HG03342 (cell line): Measurements from ENCODE around the gene TAF3.

Experiments
- ATAC-seq: cut with Tn5 transposase; IDR thresholded peaks from one replicate; pipeline ENCODE4 v1.9.1; 2021; ENCODE audit warnings: mild to moderate bottlenecking, moderate library complexity; ENCODE audit not compliant: unreplicated experiment

The TAF3 gene

DNA sequence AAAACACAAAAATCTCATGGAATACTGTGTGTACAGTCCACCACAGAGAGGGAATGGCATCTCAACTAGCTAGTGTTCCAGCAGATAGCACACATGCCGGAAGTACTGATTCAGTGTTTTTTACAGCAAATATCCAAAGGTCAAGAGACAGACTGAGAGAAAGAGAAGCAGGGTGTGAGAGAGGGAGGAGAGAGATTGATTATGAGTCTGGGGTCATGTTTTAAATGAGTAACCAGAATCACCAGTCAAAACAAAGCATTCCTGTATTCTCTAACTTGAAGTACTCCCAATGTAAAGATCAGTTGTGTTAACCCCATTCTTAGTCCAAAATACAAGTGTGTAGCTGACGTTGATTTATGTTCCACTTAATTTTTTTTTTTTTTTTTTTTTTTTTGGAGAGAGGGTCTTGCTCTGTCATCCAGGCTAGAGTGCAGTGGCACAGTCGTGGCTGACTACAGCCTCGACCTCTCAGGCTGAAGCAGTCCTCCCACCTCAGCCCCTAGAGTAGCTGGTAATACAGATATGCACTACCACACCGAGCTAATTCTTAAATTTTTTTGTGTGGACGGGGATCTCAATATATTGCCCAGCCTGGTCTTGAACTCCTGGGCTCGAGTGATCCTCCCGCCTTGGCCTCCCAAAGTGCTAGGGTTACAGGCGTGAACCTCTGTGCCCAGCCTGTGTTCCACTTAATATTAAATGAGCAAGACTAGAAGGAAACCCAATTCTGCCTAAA, 114.2 kb downstream of the TAF3 start:
- no peak for ATAC-seq

DNA sequence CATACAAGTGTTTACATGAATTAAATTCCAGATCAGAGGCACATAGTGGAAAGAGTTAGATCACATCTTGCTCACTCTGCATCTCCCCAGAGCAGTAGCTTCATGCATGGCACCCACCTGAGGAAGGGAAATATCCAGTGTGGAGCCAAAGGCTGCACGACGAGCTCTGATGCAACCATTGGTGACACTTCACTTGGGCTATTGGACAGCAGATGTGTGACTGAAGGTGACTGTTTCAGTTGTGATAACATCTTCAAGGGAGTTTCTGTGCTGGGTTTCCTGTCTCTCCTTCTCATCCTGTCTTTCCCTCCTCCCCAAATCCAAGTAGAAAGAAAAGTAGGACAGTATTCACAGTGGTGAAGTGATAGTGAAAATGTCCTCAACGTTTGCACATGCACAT, 115.0 kb downstream of the TAF3 start:
- ATAC-seq: no peak

GRCh38 chr10:7933757-7934156, 115.5 kb downstream of the TAF3 start:
- no peak for ATAC-seq

DNA sequence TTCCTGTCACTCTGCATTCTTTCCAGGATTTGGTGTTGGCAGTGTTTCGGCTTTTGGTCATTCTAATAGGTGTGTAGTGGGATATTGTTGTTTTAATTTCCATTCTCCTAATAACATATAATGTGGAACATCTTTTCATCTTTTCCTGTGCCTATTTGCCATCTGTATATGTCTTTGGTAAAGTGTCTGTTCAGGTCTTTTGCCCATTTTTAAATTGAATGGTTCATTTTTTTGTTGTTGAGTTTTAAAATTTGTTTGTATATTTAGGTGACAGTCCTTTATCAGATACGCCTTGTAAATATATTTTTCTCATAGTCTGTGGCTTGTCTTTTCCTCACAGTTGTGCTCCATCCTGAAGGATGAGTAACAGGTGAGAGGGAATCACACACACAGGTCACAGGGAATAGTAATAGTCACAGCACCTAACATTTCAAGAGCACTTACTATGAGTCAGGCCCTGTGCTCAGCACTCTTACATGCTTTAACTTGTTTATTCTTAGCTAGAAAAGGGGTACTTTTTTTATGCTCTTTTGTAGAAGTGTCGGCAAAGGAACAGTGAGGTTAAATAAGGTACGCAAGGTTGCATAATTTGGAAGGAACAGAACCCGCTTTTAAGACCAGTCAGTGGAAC, 119.1 kb downstream of the TAF3 start:
- ATAC-seq: no peak

- ATAC-seq: no peak
Measured at GRCh38 chr10:7941576-7941975, 123.3 kb downstream of the TAF3 start.

DNA sequence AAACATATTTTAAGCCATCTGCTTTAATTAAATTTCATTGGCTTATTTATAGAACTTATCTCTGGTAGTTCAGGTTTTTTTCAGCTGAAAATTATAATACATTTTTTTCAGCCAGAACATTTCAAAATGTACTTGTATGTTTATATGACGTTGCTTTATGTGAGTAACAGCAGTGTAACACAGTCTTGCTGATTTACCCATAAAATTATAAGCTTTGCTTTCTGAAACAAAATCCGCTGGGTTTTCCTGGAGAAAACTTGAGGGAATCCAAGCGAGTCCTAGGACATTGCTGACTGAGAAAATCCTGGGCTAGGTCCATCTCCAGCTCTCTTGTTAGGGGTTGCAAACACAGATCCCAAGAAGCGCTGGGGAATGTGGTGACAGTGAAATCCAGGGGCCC, 124.0 kb downstream of the TAF3 start:
- no peak for ATAC-seq

DNA sequence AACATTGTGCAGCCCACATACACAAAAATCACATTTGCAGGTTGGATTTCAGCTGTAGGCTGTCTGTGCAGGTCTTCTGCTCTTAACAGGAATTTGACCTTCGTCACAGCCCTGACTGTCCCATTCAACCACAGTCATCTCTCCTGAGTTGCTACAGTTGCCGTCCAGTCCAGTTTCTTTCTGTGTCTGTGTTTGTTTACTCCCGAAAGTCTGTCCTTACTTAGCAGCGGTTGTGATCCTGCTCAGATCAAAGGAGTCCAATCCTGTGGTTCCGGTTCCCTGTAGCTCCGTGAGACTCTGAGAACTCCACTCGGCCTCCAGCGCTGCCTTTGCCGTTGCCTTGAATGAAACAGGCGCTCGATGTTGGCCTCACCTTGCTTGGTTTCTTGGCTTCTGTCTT, 124.6 kb downstream of the TAF3 start:
- ATAC-seq: no peak

GRCh38 chr10:7944215-7944480, 125.8 kb downstream of the TAF3 start:
- ATAC-seq: no peak

DNA sequence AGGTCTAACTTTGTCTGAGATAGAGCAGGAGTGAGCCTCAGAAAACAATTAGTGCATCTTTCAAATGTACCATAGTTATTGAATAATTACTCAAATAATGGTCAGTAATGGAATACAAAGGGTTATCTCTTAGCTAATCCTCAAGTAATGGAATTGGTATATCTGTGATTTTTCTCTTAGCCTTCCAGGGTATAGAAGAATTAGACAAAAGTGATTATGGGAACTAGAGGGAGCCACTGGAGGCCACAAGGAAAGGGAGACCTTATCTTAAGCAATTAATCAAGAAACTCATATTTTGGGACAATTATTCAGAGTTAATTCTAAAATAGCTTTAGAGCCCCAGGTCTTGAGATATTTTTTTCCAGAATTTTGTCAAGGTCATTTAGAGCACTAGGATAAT, 126.2 kb downstream of the TAF3 start:
- no peak for ATAC-seq

DNA sequence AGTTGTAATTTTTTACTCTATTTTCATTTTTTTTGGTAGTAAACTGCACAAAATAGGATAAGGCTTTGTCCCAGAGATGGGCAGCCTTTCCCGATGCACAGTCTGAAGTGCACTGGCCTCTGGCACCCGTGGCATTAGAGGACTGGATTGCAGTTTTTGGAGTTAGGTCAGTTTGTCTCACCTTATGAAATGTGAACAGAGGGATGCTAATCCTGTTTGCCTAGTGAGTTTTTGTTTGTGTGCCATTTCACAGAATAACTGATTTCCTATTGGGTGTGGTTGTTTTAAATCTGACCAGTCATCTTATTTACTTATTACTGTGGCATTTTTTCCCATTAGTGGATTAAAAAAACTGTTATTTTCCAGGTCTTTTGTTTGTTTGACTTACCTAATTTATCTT, 126.7 kb downstream of the TAF3 start:
- ATAC-seq: no peak

DNA sequence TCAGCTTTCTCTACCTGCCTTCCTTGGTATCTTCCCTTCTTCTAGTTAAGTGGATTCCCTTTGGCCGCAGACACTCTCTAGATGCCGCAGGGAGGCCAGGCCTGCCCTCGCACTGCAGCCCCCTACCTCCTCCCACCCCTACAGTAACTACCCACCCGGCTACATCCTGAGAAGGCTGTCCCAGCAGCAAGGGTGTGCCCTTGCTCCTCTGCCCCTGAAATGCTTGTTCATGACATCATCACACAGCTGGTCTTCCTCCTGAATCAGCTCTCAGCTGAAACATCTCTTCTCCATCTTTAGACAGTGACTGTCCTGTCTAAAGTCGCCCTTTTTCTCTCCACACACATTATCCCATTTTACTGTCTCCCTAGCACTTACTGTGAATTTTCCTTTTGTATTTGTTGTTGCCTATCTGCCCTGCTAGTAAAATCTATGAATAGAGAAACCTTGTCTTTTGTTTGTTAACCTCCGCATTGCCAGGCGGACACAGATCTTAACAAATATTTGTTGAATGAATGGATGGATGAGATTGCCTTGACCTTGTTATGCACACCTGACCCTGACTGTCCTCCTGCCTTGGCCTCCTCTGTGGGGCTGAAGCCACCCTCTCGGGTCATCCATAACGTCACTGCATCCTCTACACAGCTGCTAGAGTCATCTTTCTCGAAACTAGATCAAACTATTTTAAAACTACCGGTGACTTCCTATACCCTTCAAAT, 127.3 kb downstream of the TAF3 start:
- ATAC-seq: no peak

DNA sequence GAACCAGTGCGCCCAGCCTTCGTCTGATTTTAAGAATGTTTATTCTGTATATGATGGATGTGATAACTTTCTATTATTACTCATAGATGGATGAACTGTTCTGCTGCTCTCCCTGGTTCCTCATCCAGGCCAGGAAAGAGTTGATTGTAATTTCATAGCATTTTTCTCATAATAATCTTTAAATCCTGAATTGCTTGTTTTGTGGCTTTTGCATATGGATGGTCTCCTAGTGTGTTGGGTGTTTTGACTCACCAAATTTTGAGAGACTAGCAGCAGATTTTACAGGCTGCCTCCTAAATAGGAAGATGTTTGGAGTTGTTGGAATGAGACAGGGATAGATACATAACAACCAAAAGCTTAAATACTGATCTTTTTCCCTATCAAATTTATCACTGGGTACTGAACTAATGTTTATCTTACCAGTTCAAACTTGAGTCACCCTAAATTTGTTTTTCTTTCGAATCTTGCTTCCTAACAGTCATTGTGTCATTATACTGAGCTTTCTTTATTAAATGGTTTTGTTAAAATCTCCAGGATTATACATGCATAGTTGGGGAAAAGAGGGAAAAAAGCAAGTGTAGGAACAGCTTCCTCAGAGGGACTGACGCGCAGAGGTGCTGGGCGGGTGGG, 130.2 kb downstream of the TAF3 start:
- no peak for ATAC-seq

DNA sequence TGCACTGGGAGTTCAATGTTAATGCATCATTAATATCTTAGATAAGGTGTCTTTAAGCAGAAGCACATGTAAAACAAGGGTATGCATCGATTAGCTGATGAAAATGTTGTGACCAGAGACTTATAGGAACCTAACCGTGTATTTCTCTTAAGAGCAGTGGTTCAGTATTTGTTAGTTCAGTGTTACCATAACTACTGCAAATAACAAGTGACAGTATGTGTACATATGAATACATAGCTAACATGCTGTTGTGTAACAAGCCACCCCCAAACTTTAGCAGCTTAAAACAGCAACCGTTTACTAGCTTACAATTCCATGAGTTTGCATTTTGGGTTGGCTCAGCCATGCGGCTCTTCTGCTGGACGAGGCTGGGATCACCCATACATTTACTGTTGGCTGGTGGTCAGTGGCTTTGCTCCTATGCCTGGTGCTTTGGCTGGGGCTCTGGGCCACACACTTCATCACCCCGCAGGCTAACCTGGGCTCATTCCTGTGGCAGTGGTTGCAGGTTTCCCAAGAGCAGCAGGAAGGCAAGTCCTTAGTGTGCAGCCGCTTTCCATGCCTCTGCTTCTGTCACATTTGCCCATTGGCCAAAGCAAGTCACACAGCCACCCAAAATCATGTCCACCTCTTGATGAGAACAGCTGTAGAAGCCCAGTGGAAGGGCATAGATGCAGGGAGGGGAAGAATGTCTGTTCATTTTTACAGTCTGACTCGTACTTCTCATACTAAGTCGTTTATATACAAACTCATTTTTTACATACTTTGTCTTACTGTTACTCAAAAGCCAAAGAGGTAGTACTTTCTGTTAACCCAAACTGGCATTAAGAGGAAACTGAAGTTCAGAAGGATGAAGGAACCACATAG, 132.9 kb downstream of the TAF3 start:
- no peak for ATAC-seq

DNA sequence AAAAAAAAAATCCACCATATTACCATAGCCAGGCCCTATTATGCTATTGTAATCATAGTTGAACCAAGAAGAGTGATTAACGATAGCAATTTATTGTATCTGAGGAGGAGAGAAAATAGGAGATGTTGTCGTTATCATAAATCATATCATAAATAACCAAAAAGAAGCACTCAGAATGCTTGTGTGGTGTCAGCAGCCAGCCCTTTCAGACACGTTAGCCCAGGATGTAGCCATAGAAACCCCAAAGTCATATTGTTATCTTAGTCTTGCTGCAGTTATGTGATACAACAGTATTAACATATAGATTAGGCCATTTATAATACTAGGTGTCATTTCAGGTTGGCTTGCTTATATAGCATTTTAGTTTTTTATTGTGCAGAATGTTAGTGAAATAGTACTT, 134.0 kb downstream of the TAF3 start:
- ATAC-seq: no peak

DNA sequence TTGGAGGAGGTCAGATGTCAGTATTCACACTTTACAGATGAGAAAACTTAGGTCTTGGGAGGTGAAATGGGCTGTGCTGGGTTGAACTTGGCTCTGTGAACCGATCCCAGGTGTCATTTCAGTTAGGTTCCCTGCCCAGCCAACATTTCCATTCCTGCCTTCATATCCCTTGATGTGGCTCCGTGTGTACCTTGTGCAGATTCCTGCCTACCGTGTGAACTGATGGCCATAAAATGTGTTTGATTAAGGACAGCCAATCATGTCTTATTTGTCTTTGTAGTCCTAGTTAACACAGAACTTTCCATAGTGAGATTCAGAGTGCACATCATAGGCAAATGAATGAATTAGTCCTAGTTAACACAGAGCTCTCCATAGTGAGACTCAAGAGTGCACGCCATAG, 135.1 kb downstream of the TAF3 start:
- no peak for ATAC-seq

GRCh38 chr10:7955446-7955845, 137.1 kb downstream of the TAF3 start:
- ATAC-seq: no peak

- peak; percentile 98 for ATAC-seq
Measured at GRCh38 chr10:7956508-7956907, 138.2 kb downstream of the TAF3 start.

- no peak for ATAC-seq
Measured at GRCh38 chr10:7957591-7957990, 139.3 kb downstream of the TAF3 start.

GRCh38 chr10:7958442-7958841, 140.1 kb downstream of the TAF3 start:
- no peak for ATAC-seq

DNA sequence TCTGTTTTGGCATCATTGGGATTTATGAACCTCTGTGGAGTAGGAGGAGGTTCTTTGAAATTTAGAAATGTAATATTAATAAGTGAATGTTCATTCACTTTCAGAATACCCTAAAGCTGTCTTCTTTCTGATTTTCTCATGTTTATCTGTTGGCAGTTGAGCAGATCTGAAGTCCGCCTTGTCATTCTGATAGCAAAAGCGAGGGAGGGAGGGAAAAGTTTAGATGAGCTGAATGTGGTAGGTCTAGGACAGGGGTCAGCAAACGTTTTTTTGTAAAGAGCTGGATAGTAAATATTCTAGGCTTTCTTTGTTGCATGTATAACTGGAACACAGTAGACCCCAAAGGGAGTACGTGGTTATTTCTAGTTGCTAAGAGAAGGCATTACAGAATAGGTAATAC, 141.8 kb downstream of the TAF3 start:
- ATAC-seq: no peak

DNA sequence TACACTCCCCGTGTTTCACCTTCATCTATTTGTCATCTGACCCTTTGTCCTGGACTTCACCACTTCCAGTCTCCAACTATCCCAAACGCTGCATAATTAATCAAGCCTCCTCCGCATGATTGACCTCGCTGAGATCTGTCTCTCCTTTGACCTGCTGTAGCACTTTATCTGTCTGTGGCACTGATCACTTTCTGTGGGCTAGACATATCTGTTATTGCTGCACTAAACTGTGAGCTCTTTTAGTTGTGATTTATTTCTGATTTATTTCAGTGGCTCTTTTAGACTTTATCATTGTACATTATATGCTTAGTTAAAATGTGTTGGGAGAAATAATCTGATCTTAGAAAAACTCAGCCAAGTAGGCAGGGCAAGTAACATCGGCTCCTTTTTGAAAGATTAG, 144.3 kb downstream of the TAF3 start:
- ATAC-seq: no peak
